D721Med (cell line): Measurements from ENCODE around the gene NEDD9.

Experiments used
- DNase-seq: peaks from one replicate; pipeline ENCODE4 v3.0.0; 2011; ENCODE audit warnings: low spot score; ENCODE audit not compliant: insufficient read length
- FAIRE-seq: peaks from 2 replicates; lab custom pipeline; 2011; peaks lifted over from hg19 to GRCh38; lab: Jason Lieb, UNC
- CTCF ChIP-seq: IDR thresholded peaks from 2 replicates; pipeline ENCODE4 v1.5.1; 2012; ENCODE audit warnings: mild to moderate bottlenecking, control low read depth; ENCODE audit not compliant: insufficient read depth; ENCODE audit errors: missing control alignments

The NEDD9 gene

GRCh38 chr6:11163932-11164331 lies 68.5 kb downstream of the NEDD9 start:
- TF ChIP-seq CTCF: no peak
- FAIRE-seq (no peak), DNase-seq (no peak)

GRCh38 chr6:11162262-11162661 lies 70.2 kb downstream of the NEDD9 start:
- FAIRE-seq: no peak

GRCh38 chr6:11161031-11161956 lies 71.2 kb downstream of the NEDD9 start:
- FAIRE-seq (peak; percentile 38), DNase-seq (no peak)
- no peak for TF ChIP-seq CTCF

More at GRCh38 chr6:11162262-11162661, 70.2 kb downstream of the NEDD9 start:
- no peak for DNase-seq
- TF ChIP-seq CTCF: no peak

- peak; percentile 72 for FAIRE-seq
- no peak for TF ChIP-seq CTCF
- DNase-seq: no peak
These were observed 72.3 kb downstream of the NEDD9 start for GRCh38 chr6:11160199-11160598.

- no peak for TF ChIP-seq CTCF
- DNase-seq: no peak
- FAIRE-seq: no peak
These were observed 76.9 kb downstream of the NEDD9 start for GRCh38 chr6:11155589-11155988.

- TF ChIP-seq CTCF: no peak
- DNase-seq: no peak
- FAIRE-seq: no peak
These were observed 79.0 kb downstream of the NEDD9 start for GRCh38 chr6:11153447-11153846.

- DNase-seq (peak; percentile 48), FAIRE-seq (peak; percentile 91)
- no peak for TF ChIP-seq CTCF
These were observed 79.9 kb downstream of the NEDD9 start for GRCh38 chr6:11152581-11152980.
